Measurements from ENCODE around the gene FRMD4A.

FRMD4A gene

DNA sequence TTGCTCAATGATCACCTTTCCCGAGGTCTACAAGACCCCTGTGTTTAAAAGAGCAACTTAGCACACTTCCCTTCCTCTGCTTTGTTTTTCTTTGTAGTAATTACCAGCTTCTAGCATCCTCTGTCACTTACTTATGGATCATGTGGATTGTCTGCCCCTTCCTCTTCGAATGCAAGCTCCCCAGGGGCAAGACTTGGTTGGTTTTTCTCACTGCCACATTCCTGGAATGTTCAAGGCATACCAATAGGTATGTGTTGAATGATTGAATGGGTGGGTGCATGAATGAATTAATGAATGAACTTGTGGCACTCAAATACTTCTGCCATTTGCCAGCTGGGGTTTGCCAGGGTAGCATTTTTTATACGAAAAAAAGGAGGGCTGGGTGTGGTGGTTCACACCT is 450.0 kb downstream of the FRMD4A start:
- Histone ChIP-seq H3K4me3 (replicated peaks; ENCODE audit: insufficient read depth, low read length) (no peak overlapping the region), H3K27ac (replicated peaks) (no peak overlapping the region), H3K27me3 (ENCODE audit: insufficient read depth, poor library complexity, severe bottlenecking) (no peaks in the 10 kb centered on the region)
- DNase-seq (ENCODE audit: low read depth in 1 of 2, low spot score in 1 of 2): no peak
- TF ChIP-seq GABPA (IDR thresholded peaks at IDR 0.05; ENCODE audit: low read depth) (no peak), SPI1 (IDR thresholded peaks at IDR 0.05; ENCODE audit: borderline replicate concordance, low read depth) (no peak)
- TF ChIP-seq, protein P1, sequence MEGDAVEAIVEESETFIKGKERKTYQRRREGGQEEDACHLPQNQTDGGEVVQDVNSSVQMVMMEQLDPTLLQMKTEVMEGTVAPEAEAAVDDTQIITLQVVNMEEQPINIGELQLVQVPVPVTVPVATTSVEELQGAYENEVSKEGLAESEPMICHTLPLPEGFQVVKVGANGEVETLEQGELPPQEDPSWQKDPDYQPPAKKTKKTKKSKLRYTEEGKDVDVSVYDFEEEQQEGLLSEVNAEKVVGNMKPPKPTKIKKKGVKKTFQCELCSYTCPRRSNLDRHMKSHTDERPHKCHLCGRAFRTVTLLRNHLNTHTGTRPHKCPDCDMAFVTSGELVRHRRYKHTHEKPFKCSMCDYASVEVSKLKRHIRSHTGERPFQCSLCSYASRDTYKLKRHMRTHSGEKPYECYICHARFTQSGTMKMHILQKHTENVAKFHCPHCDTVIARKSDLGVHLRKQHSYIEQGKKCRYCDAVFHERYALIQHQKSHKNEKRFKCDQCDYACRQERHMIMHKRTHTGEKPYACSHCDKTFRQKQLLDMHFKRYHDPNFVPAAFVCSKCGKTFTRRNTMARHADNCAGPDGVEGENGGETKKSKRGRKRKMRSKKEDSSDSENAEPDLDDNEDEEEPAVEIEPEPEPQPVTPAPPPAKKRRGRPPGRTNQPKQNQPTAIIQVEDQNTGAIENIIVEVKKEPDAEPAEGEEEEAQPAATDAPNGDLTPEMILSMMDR (IDR thresholded peaks at IDR 0.05; ENCODE audit: insufficient read depth, low read length): no peak
- TF ChIP-seq, protein P2, sequence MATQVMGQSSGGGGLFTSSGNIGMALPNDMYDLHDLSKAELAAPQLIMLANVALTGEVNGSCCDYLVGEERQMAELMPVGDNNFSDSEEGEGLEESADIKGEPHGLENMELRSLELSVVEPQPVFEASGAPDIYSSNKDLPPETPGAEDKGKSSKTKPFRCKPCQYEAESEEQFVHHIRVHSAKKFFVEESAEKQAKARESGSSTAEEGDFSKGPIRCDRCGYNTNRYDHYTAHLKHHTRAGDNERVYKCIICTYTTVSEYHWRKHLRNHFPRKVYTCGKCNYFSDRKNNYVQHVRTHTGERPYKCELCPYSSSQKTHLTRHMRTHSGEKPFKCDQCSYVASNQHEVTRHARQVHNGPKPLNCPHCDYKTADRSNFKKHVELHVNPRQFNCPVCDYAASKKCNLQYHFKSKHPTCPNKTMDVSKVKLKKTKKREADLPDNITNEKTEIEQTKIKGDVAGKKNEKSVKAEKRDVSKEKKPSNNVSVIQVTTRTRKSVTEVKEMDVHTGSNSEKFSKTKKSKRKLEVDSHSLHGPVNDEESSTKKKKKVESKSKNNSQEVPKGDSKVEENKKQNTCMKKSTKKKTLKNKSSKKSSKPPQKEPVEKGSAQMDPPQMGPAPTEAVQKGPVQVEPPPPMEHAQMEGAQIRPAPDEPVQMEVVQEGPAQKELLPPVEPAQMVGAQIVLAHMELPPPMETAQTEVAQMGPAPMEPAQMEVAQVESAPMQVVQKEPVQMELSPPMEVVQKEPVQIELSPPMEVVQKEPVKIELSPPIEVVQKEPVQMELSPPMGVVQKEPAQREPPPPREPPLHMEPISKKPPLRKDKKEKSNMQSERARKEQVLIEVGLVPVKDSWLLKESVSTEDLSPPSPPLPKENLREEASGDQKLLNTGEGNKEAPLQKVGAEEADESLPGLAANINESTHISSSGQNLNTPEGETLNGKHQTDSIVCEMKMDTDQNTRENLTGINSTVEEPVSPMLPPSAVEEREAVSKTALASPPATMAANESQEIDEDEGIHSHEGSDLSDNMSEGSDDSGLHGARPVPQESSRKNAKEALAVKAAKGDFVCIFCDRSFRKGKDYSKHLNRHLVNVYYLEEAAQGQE (IDR thresholded peaks at IDR 0.05; ENCODE audit: insufficient replicate concordance, low read depth): no peak

DNA sequence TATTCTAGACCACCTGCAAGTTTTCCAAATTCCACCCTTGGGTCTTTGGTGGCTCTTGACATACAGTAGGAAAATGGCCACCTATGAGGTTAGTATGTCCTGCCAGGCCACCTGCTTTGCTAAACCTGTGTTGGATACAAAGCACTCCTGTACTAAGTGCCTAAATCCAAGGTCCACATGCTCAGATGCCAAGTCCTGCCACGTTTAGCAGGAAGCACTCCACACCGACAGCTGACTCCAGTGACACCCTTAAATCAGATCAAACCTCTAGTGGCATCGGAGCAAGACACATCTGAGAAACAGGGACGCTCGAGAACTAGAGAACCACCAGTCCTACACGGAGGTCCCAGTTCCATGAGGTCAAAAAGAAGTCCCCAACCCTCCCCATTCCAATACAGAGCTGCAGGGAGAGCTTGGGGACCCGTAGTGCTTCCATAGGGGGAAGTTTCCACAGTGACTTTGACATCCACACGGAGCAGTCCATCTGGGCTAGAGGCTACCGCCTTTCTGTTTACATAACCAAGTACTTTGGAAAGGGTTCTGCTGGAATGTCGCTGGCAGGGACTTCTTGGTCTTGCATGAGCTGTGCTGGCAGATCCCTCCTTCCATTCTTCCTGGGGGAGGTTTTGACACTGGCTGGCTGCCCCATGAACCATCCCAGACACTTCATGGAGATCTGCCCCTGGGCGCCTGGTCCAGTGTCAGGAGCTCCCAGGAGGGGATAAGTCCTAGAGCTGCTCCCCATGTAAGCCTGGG is 453.4 kb downstream of the FRMD4A start:
- Histone ChIP-seq H3K4me3 (replicated peaks; ENCODE audit: insufficient read depth, low read length) (no peak overlapping the region), H3K27ac (replicated peaks) (no peak overlapping the region), H3K27me3 (ENCODE audit: insufficient read depth, poor library complexity, severe bottlenecking) (no peaks in the 10 kb centered on the region)
- no peak for DNase-seq (ENCODE audit: low read depth in 1 of 2, low spot score in 1 of 2)
- TF ChIP-seq GABPA (IDR thresholded peaks at IDR 0.05; ENCODE audit: low read depth): no peak
- TF ChIP-seq POLR2AphosphoS5 (IDR thresholded peaks at IDR 0.05; ENCODE audit: low read depth): no peak
- TF ChIP-seq, protein P1 (IDR thresholded peaks at IDR 0.05; ENCODE audit: insufficient read depth, low read length): no peak
- no peak for TF ChIP-seq SPI1 (IDR thresholded peaks at IDR 0.05; ENCODE audit: borderline replicate concordance, low read depth)
- TF ChIP-seq, protein P2 (IDR thresholded peaks at IDR 0.05; ENCODE audit: insufficient replicate concordance, low read depth): no peak

DNA sequence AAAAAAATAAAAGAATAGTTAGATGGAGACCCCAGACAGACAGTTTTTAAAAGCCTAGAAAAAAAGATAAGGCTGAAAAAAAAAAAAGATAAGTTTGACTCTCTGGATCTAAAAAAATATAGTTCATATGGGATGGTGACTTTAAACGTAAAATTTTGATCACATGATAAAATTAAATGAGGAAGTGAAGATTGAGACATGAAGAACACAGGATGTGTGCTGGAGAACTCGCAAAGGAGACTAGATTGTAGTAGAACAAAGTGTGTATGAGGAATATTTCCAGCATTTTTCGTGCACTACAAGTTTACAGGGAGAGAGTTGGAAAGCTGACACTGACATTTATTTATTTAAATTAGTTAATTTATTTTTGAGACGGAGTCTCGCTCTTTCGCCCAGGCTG is 457.5 kb downstream of the FRMD4A start:
- peak; percentile 79 for TF ChIP-seq SPI1 (IDR thresholded peaks at IDR 0.05; ENCODE audit: borderline replicate concordance, low read depth)
- TF ChIP-seq, protein P1 (IDR thresholded peaks at IDR 0.05; ENCODE audit: insufficient read depth, low read length): no peak
- no peak for DNase-seq (ENCODE audit: low read depth in 1 of 2, low spot score in 1 of 2)
- H3K27ac ChIP-seq (replicated peaks): no peak overlapping the region
- no peak overlapping the region for H3K4me3 ChIP-seq (replicated peaks; ENCODE audit: insufficient read depth, low read length)
- no peaks in the 10 kb centered on the region for H3K27me3 ChIP-seq (ENCODE audit: insufficient read depth, poor library complexity, severe bottlenecking)

DNA sequence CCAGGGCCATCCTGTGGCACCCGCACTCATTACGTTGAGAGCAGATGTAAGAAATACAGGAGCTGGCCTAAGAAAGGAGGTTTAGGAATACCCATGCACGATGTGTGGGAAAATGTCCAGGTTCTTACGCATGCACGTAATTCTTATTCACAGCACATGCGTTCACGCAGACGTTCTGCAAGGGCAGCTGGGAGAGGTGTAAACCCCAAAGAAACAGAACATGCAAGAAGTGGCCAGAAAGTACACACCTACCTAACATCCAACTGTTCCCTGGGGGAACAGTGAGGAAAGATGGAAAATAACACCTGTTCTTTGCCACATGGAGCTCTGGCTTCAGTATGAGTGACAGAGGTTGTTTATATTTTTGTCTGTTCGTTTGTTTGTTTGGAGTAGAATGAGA is 458.3 kb downstream of the FRMD4A start:
- no peak overlapping the region for H3K4me3 ChIP-seq (replicated peaks; ENCODE audit: insufficient read depth, low read length)
- no peak for DNase-seq (ENCODE audit: low read depth in 1 of 2, low spot score in 1 of 2)
- TF ChIP-seq GABPA (IDR thresholded peaks at IDR 0.05; ENCODE audit: low read depth) (no peak), SPI1 (IDR thresholded peaks at IDR 0.05; ENCODE audit: borderline replicate concordance, low read depth) (no peak), POLR2AphosphoS5 (IDR thresholded peaks at IDR 0.05; ENCODE audit: low read depth) (no peak)
- TF ChIP-seq, protein P1 (IDR thresholded peaks at IDR 0.05; ENCODE audit: insufficient read depth, low read length): no peak
- TF ChIP-seq, protein P2 (IDR thresholded peaks at IDR 0.05; ENCODE audit: insufficient replicate concordance, low read depth): no peak
- no peaks in the 10 kb centered on the region for H3K27me3 ChIP-seq (ENCODE audit: insufficient read depth, poor library complexity, severe bottlenecking)
- no peak overlapping the region for H3K27ac ChIP-seq (replicated peaks)

All from HL-60 (cell line).